Prostate gland (tissue), 2 donors: ENCODE results near the gene BRINP1. TPM values are rescaled to one million over a fixed set of nuclear protein-coding genes. Genes with fewer than 3 reads are reported as not detected.

Experiments
- DNase-seq: peaks from one replicate; pipeline ENCODE4 v3.0.0-alpha.2; 2019; ENCODE audit warnings: low spot score
- H3K27ac ChIP-seq, 2 donors: fragments of 200-600 bp; sonication (generic); 2 replicates each; pipeline ENCODE4 v1.5.1; 2017 to 2019
- H3K27me3 ChIP-seq: fragments of 200-600 bp; sonication (generic); replicated peaks from 2 replicates; pipeline ENCODE4 v1.5.1; 2019; ENCODE audit not compliant: insufficient read depth
- H3K36me3 ChIP-seq, 2 donors: fragments of 200-600 bp; sonication (generic); 1 replicate in 1 of 2; 2 replicates in 1 of 2; pipeline versions ENCODE4 v1.5.1 to v1.8.1; 2017 to 2019
- H3K4me1 ChIP-seq: fragments of 200-600 bp; sonication (generic); replicated peaks from 2 replicates; pipeline ENCODE4 v1.5.1; 2019
- H3K4me3 ChIP-seq, 2 donors: fragments of 200-600 bp; sonication (generic); 2 replicates each; pipeline ENCODE4 v1.5.1; 2017 to 2019
- H3K9me3 ChIP-seq: fragments of 200-600 bp; sonication (generic); 2 replicates; pipeline ENCODE4 v1.5.1; 2017
- POLR2A ChIP-seq: fragments of 450-650 bp; IDR thresholded peaks from one replicate; pipeline ENCODE4 v1.6.1; 2016; ENCODE audit warnings: antibody characterized with exemption, mild to moderate bottlenecking
- POLR2AphosphoS5 ChIP-seq: sonication (generic); formaldehyde crosslinking; IDR thresholded peaks from one replicate; pipeline ENCODE4 v1.6.1; 2017; ENCODE audit warnings: antibody characterized with exemption
- WGBS: methylation state at CpG from one replicate; pipeline ENCODE4 v1.1.5; 2018; 5-methylcytosine and 5-hydroxymethylcytosine counted together
- intact Hi-C: fragments of 100-400 bp; cut with DNase I; formaldehyde crosslinking; loops from one replicate; pipeline ENCODE4 v1.14.2; 2022
- total RNA-seq, 2 donors: library from RNA; depleted of rRNA; stranded (reverse); fragments of >200 nt; gene quantifications; one replicate each; pipeline ENCODE4 v1.1.0, GENCODE V29; 2016
- TF ChIP-seq, protein P1 (sequence below), 4 experiments: fragments of 200-600 bp in 2 of 4; fragments of 450-650 bp in 2 of 4; sonication (generic) in 2 of 4; IDR thresholded peaks; 1 replicate in 3 of 4; 2 replicates in 1 of 4; pipeline ENCODE4 v1.5.1; 2016 to 2019; ENCODE audit warnings: antibody characterized with exemption in 4 of 4, mild to moderate bottlenecking in 2 of 4, moderate library complexity in 2 of 4

The BRINP1 gene
- total RNA-seq, 2 donors from 2014 or later = 0.96 to 8.8 TPM

DNA sequence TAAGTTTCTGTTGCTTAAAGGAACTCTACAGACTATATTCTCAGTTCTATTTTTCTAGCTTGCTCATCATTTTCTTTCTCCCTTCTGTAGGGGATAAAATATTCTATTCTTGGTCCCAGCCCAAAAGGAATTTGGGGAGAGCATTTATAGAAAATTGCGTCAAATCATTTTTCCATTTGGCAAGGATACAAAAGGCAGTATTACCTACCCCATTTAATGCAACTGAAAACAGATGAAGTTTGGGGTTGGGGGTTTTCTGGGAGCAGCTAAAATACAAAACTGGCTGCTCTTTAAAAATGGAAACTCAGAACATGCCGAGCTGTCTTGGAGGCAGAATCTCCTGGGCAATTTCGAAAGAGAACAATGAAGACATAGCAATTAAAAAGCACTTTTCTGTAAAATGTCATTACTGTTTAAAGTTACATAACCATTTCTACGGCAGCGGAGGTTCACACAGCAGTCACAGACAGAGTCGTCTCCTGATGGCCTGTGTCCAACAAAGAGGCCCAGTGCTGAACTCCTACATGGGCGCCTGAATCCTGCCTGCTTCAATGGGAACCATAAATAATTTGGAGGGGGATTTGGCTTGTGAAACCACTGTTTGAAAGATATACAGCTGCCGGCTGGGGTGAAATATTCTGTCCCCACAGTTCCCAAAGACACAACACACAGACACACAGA lies 152.4 kb downstream of the BRINP1 start:
- no peaks in the 10 kb centered on the region for H3K27me3 ChIP-seq
- DNase-seq = peak; percentile 10
- no peak overlapping the region for H3K4me3 ChIP-seq
- no peaks in the 10 kb centered on the region for H3K36me3 ChIP-seq
- WGBS = 9% methylated on average over 8 of the region's 8 CpGs
- H3K27ac ChIP-seq = no peak overlapping the region
- H3K9me3 ChIP-seq = no peaks in the 10 kb centered on the region
- TF ChIP-seq, protein P1, sequence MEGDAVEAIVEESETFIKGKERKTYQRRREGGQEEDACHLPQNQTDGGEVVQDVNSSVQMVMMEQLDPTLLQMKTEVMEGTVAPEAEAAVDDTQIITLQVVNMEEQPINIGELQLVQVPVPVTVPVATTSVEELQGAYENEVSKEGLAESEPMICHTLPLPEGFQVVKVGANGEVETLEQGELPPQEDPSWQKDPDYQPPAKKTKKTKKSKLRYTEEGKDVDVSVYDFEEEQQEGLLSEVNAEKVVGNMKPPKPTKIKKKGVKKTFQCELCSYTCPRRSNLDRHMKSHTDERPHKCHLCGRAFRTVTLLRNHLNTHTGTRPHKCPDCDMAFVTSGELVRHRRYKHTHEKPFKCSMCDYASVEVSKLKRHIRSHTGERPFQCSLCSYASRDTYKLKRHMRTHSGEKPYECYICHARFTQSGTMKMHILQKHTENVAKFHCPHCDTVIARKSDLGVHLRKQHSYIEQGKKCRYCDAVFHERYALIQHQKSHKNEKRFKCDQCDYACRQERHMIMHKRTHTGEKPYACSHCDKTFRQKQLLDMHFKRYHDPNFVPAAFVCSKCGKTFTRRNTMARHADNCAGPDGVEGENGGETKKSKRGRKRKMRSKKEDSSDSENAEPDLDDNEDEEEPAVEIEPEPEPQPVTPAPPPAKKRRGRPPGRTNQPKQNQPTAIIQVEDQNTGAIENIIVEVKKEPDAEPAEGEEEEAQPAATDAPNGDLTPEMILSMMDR (IDR thresholded peaks at IDR 0.05) = no peak
- TF ChIP-seq POLR2A = no peak
- TF ChIP-seq POLR2AphosphoS5 = no peak
- intact Hi-C loops = no loop called here
- no peaks in the 10 kb centered on the region for H3K4me1 ChIP-seq

DNA sequence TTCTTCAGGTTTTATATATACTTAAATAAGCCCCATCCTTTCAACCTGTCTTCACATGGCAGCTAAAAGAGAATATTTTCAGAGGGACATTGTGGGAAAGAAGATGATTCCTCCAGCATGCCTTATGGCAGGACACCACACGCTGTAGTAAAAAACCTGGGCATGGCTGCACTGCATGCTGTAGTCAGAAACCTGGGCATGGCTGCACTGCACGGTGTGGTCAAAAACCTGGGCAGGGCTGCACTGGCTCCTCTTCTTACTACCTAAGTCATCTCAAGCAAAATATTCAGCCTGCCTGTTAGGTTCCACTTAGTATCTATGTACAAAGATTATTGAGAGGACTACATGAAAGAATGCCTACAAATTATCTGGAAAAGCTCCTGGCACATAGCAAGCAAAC lies 153.6 kb downstream of the BRINP1 start:
- intact Hi-C loops = no loop called here
- H3K36me3 ChIP-seq = no peaks in the 10 kb centered on the region
- DNase-seq = no peak
- no peak overlapping the region for H3K4me3 ChIP-seq
- H3K27me3 ChIP-seq = no peaks in the 10 kb centered on the region
- no peaks in the 10 kb centered on the region for H3K9me3 ChIP-seq
- TF ChIP-seq POLR2A = no peak
- TF ChIP-seq POLR2AphosphoS5 = no peak
- TF ChIP-seq, protein P1 (IDR thresholded peaks at IDR 0.05) = no peak
- no peaks in the 10 kb centered on the region for H3K4me1 ChIP-seq
- H3K27ac ChIP-seq = no peak overlapping the region
- WGBS = 94% methylated on average over 2 of the region's 2 CpGs

DNA sequence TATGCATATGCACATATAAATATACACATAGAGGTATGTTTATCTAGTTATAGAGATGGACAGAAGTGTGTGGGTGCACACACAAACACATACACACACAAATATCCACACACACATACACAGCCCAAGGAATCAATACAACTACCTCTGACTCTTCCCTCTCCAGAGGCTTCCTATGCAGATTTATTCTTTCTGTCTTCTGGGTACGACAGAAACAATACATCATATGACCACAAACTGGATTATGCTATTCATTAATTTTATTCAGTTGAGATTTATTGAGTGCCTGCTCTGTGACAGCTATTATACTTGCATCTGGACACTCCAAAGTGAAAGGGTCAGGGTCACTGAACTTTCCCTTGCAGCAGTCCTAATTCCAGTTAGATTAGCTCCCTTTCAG lies 155.8 kb downstream of the BRINP1 start:
- no peaks in the 10 kb centered on the region for H3K4me1 ChIP-seq
- H3K4me3 ChIP-seq = no peak overlapping the region
- intact Hi-C loops = no loop called here
- TF ChIP-seq POLR2AphosphoS5 (no peak), POLR2A (no peak)
- TF ChIP-seq, protein P1 (IDR thresholded peaks at IDR 0.05) = no peak
- no peaks in the 10 kb centered on the region for H3K27me3 ChIP-seq
- no peaks in the 10 kb centered on the region for H3K9me3 ChIP-seq
- DNase-seq = no peak
- H3K36me3 ChIP-seq = no peaks in the 10 kb centered on the region
- no peak overlapping the region for H3K27ac ChIP-seq
- 67% methylated on average over 1 of the region's 1 CpG for WGBS

DNA sequence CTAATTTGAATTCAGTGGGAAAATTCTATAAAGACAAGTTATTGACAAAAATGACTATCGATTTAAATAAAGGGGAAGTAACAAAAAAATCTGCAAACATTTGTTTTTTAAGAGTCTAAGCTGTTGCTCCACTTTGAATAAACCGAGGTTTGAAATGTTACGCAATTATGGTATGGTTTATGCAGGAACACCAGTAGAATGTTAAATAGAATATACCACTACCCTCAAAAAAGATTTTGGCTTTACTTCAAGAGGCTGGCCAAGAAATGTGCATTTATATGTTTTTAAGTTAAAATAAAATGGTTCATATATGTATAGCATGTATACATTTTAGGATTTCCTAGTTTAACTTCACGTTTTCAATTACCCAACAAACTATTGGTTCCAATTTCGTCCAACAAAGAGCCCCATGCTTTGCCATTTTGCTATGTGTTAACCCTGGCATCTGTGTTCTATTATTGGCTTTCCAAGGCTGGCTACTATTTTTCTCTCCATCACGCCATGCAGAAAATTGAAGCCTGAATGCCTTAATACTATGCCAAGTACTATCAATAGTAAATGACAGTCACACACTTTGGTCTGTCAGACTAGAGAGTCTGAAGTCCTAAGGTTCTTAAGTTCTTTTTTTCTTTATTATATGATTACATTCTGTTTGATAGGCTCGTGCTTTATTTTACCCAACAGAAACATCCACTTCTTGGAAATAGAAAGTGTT lies 171.2 kb downstream of the BRINP1 start:
- H3K4me3 ChIP-seq = no peak overlapping the region
- no peak for DNase-seq
- intact Hi-C loops = no loop called here
- no peak overlapping the region for H3K27ac ChIP-seq
- no peaks in the 10 kb centered on the region for H3K27me3 ChIP-seq
- H3K9me3 ChIP-seq = no peaks in the 10 kb centered on the region
- TF ChIP-seq, protein P1 (IDR thresholded peaks at IDR 0.05) = no peak
- 88% methylated on average over 7 of the region's 7 CpGs for WGBS
- H3K4me1 ChIP-seq = no peaks in the 10 kb centered on the region
- no peaks in the 10 kb centered on the region for H3K36me3 ChIP-seq

DNA sequence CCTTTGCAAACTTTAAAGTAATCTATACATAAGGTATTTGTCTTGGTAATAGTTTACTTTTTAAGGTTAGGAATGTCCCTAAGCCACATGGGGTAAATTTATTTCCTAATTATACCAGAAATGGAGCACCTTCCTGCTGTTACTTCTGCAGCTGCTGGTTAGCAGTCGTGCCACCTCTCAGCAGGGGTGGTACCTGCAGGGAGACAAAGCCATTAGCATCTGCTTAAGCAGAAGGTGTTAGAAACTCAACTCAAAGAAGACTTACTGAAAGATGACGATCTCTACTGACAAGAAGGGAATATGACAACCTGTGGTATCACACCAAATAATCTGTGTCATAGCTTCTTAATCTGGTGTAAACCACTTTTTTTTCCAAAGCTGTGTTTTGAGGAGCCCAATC lies 173.7 kb downstream of the BRINP1 start:
- DNase-seq = no peak
- WGBS = 34% methylated on average over 2 of the region's 2 CpGs
- Histone ChIP-seq H3K36me3 (no peaks in the 10 kb centered on the region), H3K4me1 (no peaks in the 10 kb centered on the region), H3K27ac (no peak overlapping the region), H3K27me3 (no peaks in the 10 kb centered on the region), H3K4me3 (no peak overlapping the region), H3K9me3 (no peaks in the 10 kb centered on the region)
- intact Hi-C loops = no loop called here
- no peak for TF ChIP-seq POLR2A
- no peak for TF ChIP-seq POLR2AphosphoS5
- TF ChIP-seq, protein P1 (IDR thresholded peaks at IDR 0.05) = no peak
